Measurements from ENCODE around the gene SHMT1. TPM values are rescaled to one million over a fixed set of nuclear protein-coding genes. Genes with fewer than 3 reads are reported as not detected.

The SHMT1 gene
- total and polyA plus RNA-seq, 12 donors = 6.8 to 43.8 (median 17.0) TPM

- intact Hi-C loops (cut with DNase I) = no loop called here
- TF ChIP-seq POLR2A (IDR thresholded peaks at IDR 0.05) (no peak), CTCF (IDR thresholded peaks at IDR 0.05) (no peak)
- DNase-seq = no peak
Observed at GRCh38 chr17:18328643-18329204, 34.6 kb downstream of the SHMT1 start.

GRCh38 chr17:18327556-18327955 lies 35.8 kb downstream of the SHMT1 start:
- no peak for DNase-seq
- TF ChIP-seq CTCF (IDR thresholded peaks at IDR 0.05) (no peak), POLR2A (IDR thresholded peaks at IDR 0.05) (no peak)
- WGBS, 4 donors = 90 to 95% (median 92%) methylated on average over 10 of the region's 10 CpGs
- no peak overlapping the region for H3K27ac ChIP-seq
- no peaks in the 10 kb centered on the region for H3K27me3 ChIP-seq
- H3K9me3 ChIP-seq (replicated peaks in 1 of 3) = no peaks in the 10 kb centered on the region
- intact Hi-C loops (cut with DNase I) = no loop called here
- no peak overlapping the region for H3K4me3 ChIP-seq
- H3K4me1 ChIP-seq (replicated peaks in 1 of 2) = peaks cover 0 to 11% of the 10 kb centered on the region in 2 donors
- H3K36me3 ChIP-seq (replicated peaks in 1 of 2) = peaks cover 0 to 57% of the 10 kb centered on the region in 2 donors

More at GRCh38 chr17:18328643-18329204, 34.6 kb downstream of the SHMT1 start:
- 72 to 80% (median 75%) methylated on average over 5 to 9 of the region's 9 CpGs for WGBS, 4 donors
- Histone ChIP-seq H3K4me1 (replicated peaks in 1 of 2) (peaks cover 0 to 8% of the 10 kb centered on the region in 2 donors), H3K4me3 (no peak overlapping the region), H3K9me3 (replicated peaks in 1 of 3) (no peaks in the 10 kb centered on the region), H3K27ac (no peak overlapping the region), H3K27me3 (no peaks in the 10 kb centered on the region), H3K36me3 (replicated peaks in 1 of 2) (peaks cover 0 to 46% of the 10 kb centered on the region in 2 donors)

- peaks cover 0 to 59% of the 10 kb centered on the region in 2 donors for H3K36me3 ChIP-seq (replicated peaks in 1 of 2)
- no peak for TF ChIP-seq POLR2A (IDR thresholded peaks at IDR 0.05)
- no peak for TF ChIP-seq CTCF (IDR thresholded peaks at IDR 0.05)
- 42 to 95% (median 81%) methylated on average over 1 to 2 of the region's 2 CpGs for WGBS, 4 donors
- no peak overlapping the region for H3K4me3 ChIP-seq
- no peak for DNase-seq
- H3K9me3 ChIP-seq (replicated peaks in 1 of 3) = no peaks in the 10 kb centered on the region
- H3K27ac ChIP-seq = no peak overlapping the region
- intact Hi-C loops (cut with DNase I) = no loop called here
- H3K4me1 ChIP-seq (replicated peaks in 1 of 2) = peaks cover 0 to 14% of the 10 kb centered on the region in 2 donors
- H3K27me3 ChIP-seq = no peaks in the 10 kb centered on the region
Observed at GRCh38 chr17:18327093-18327492, 36.3 kb downstream of the SHMT1 start.

- no peak overlapping the region for H3K4me3 ChIP-seq
- no peak overlapping the region for H3K27ac ChIP-seq
- no peak for TF ChIP-seq CTCF (IDR thresholded peaks at IDR 0.05)
- peaks cover 0 to 59% of the 10 kb centered on the region in 2 donors for H3K36me3 ChIP-seq (replicated peaks in 1 of 2)
- 91 to 98% (median 94%) methylated on average over 6 of the region's 6 CpGs for WGBS, 4 donors
- peaks cover 0 to 14% of the 10 kb centered on the region in 2 donors for H3K4me1 ChIP-seq (replicated peaks in 1 of 2)
- intact Hi-C loops (cut with DNase I) = no loop called here
- no peaks in the 10 kb centered on the region for H3K9me3 ChIP-seq (replicated peaks in 1 of 3)
- no peak for DNase-seq
- no peaks in the 10 kb centered on the region for H3K27me3 ChIP-seq
Observed at GRCh38 chr17:18326572-18326971, 36.8 kb downstream of the SHMT1 start.

All from adrenal gland (tissue), 12 donors.